ENCODE results near the gene PAPLN. TPM values are rescaled to one million over a fixed set of nuclear protein-coding genes. Genes with fewer than 3 reads are reported as not detected.

Gene PAPLN
- total RNA-seq, 1 donor from 2014 or later: 12.7 TPM

- TF ChIP-seq, protein P1, sequence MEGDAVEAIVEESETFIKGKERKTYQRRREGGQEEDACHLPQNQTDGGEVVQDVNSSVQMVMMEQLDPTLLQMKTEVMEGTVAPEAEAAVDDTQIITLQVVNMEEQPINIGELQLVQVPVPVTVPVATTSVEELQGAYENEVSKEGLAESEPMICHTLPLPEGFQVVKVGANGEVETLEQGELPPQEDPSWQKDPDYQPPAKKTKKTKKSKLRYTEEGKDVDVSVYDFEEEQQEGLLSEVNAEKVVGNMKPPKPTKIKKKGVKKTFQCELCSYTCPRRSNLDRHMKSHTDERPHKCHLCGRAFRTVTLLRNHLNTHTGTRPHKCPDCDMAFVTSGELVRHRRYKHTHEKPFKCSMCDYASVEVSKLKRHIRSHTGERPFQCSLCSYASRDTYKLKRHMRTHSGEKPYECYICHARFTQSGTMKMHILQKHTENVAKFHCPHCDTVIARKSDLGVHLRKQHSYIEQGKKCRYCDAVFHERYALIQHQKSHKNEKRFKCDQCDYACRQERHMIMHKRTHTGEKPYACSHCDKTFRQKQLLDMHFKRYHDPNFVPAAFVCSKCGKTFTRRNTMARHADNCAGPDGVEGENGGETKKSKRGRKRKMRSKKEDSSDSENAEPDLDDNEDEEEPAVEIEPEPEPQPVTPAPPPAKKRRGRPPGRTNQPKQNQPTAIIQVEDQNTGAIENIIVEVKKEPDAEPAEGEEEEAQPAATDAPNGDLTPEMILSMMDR (conservative IDR thresholded peaks at IDR 0.05; ENCODE audit: low read depth, low read length): no peak
- DNase-seq (ENCODE audit: low read depth): no peak
- H3K4me3 ChIP-seq (ENCODE audit: low read depth, low read length): no peak overlapping the region
Observed at GRCh38 chr14:73259837-73260236, 22.5 kb downstream of the PAPLN start.

DNA sequence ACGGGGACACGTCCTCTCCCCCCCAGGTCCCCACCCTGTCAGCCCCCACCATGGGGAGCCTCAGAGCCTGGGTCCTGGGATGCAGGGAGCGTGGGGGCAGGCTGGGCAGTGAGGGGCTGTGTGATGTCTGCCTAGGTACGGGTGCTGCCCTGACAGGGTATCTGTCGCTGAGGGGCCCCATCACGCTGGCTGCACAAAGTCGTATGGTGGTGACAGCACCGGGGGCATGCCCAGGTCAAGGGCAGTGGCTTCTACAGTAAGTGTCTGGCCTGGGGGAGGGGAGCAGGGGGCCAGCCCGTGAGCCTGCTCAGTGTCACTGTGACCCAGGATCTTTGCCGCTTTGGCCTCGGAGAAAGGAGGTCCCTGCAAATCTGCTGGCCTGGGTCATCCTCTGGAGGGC is 23.3 kb downstream of the PAPLN start:
- no peak for DNase-seq (ENCODE audit: low read depth)
- TF ChIP-seq, protein P1 (conservative IDR thresholded peaks at IDR 0.05; ENCODE audit: low read depth, low read length): no peak
- H3K4me3 ChIP-seq (ENCODE audit: low read depth, low read length): no peak overlapping the region

GRCh38 chr14:73261075-73261474 is 23.8 kb downstream of the PAPLN start:
- no peak overlapping the region for H3K4me3 ChIP-seq (ENCODE audit: low read depth, low read length)
- DNase-seq (ENCODE audit: low read depth): no peak
- TF ChIP-seq, protein P1 (conservative IDR thresholded peaks at IDR 0.05; ENCODE audit: low read depth, low read length): no peak

GRCh38 chr14:73261520-73262426 is 24.5 kb downstream of the PAPLN start:
- H3K4me3 ChIP-seq (ENCODE audit: low read depth, low read length): no peak overlapping the region
- DNase-seq (ENCODE audit: low read depth): no peak
- TF ChIP-seq, protein P1 (conservative IDR thresholded peaks at IDR 0.05; ENCODE audit: low read depth, low read length): no peak

GRCh38 chr14:73262427-73263183 is 25.3 kb downstream of the PAPLN start:
- H3K4me3 ChIP-seq (ENCODE audit: low read depth, low read length): no peak overlapping the region
- no peak for DNase-seq (ENCODE audit: low read depth)
- TF ChIP-seq, protein P1 (conservative IDR thresholded peaks at IDR 0.05; ENCODE audit: low read depth, low read length): no peak

GRCh38 chr14:73263606-73264005 is 26.3 kb downstream of the PAPLN start:
- H3K4me3 ChIP-seq (ENCODE audit: low read depth, low read length): no peak overlapping the region
- TF ChIP-seq, protein P1 (conservative IDR thresholded peaks at IDR 0.05; ENCODE audit: low read depth, low read length): no peak
- no peak for DNase-seq (ENCODE audit: low read depth)

Measured in epithelial cell of proximal tubule (primary cell).